GM11168 (cell line): ENCODE data around the gene SYNJ1.
"Not testable (repeated sequence)": the region's sequence is repeated elsewhere in the genome, so short reads cannot be mapped to it uniquely, and the experiment has no call there.

ENCODE experiments used
- in situ Hi-C: fragments of 300-500 bp; cut with MboI; formaldehyde crosslinking; loops from one replicate; pipeline ENCODE4 v1.12.0; 2022; ENCODE audit warnings: low sequenced_read_pairs; ENCODE audit not compliant: unreplicated experiment

Gene SYNJ1

GRCh38 chr21:32618218-32618617, 109.6 kb downstream of the SYNJ1 start:
- in situ Hi-C loops = not testable (repeated sequence)

GRCh38 chr21:32613436-32614043, 114.3 kb downstream of the SYNJ1 start:
- in situ Hi-C loops = no loop called here

DNA sequence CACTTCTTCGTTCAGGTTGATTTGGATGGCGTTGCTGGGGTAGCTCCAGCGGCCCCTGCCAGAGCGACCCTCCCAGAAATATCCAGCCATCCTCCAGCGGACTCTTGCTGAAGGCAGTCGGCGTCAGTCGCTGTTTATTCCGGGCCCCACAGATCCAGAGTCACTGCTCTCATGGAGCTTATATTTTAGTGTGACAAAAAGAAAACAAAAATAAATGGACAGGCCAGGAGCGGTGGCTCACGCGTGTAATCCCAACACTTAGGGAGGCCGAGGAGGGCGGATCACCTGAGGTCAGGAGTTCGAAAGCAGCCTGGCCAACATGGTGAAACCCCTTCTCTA, 114.8 kb downstream of the SYNJ1 start:
- in situ Hi-C loops = no loop called here

DNA sequence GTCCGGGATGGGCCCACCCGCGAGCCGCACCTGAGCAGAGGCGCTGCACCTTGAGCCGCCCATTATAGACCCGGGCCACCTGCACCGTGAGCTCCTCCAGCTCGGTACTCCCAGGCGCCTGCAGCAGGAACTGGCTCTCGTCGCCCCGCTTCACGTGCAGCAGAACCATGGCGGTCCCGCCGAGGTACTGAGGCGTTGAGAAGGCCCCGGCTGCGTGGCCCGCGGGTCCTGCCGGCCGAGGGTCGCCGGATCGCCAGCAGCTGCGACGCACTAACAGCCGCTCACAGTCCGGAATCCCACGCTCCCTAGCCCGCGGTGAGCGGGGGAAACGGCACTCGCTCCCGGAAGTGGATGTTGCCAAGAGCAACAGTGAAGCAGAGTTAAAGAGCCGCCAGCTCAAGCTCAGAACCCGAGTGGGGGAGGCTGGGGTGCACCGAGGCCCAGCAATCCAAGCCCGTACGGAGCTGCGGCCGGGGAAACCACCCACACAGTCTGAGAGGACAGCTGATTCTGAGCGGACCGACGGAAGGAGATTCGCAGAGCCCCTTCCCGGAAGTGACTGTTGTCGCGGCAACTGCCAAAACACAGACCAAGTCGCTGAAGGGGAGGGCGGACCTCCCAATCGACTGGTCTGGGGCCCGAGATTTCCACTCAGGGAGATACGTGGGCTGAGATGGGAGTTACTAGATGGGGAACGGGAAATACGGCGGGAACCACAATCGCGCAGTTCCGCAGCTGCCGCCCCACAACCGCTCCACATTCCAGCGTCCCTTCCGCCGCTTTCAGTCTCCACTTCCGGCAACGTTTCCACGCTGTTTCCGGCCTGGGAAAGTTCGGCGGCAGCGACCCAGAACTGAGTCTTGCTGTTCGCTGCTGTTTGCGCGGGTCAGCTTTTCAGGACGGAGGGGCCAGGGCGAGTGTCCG, 115.5 kb downstream of the SYNJ1 start, which contains the start of gene CFAP298:
Gene CFAP298 (minus strand): TSS at position 303 of the 924 bp plus-strand sequence. CDS start 134 bp downstream, at position 169.
- in situ Hi-C loops = no loop called here

- in situ Hi-C loops = no loop called here
These were observed 116.3 kb downstream of the SYNJ1 start for GRCh38 chr21:32611471-32611997.

GRCh38 chr21:32610940-32611339, 116.9 kb downstream of the SYNJ1 start:
- in situ Hi-C loops = not testable (repeated sequence)

DNA sequence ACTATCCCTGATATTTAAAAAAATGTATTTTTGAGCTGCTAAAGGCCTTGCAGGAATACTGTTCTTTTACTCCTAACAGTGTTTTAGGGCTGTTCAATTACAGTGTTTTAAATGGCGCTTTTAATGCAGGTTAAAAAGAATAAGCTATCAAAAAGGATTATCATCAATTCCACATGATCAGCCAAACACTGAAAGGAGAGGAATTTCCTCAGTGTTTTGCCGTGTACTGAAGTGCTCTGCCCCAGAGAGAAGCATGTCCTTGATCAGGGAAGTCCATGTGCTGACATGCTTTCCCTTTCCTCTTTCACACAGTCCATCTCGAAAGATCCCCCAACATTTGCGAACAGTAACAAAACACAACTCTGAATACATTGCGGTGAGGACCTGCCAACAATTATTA, 119.0 kb downstream of the SYNJ1 start:
- in situ Hi-C loops = no loop called here

- in situ Hi-C loops = no loop called here
These were observed 122.3 kb downstream of the SYNJ1 start for GRCh38 chr21:32605469-32605868.

DNA sequence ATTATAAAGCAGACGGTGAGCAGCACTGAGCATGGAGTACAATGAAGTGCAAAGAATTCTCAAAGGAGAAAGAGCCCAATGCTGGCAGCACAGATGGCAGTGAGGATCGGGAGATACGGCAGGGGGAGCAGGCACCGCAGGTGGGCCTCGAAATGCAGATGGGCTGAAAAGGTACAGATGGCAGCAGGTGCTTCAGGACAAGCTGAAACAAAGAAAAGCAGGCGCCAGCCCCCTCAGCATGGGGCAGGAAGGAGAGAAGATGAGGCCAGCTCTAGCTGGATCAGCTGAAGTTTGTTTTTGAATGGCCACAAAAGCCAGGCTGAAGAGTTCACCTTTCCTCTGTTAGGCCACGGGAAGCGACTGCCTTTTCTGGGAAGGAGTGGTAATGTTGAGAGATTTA, 123.3 kb downstream of the SYNJ1 start:
- in situ Hi-C loops = no loop called here

- in situ Hi-C loops = no loop called here
These were observed 124.7 kb downstream of the SYNJ1 start for GRCh38 chr21:32603131-32603530.

DNA sequence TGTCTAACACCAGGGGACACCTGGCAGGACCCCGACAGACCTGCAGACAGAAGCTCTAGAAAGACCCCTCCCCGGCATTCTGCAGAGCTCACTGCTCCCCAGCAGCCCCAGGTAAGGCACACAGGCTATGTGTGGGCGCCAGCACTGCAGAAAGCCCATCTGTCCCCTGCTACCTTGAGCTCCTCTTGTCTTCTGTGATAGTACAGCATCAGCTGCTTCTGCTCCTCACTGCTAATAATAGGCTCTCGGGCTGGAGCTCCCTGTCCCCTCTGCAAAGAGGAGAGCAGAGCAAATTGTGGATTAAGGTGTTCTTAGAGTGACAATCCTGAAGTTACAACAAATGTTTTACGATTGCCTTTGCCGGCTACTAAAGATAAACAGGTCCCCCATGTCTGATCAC, 125.7 kb downstream of the SYNJ1 start:
- in situ Hi-C loops = no loop called here

- in situ Hi-C loops = loop anchor here (5.0 kb wide), 1 partner anchor 192 kb away; no protein-coding TSS in a partner anchor
These were observed 128.3 kb downstream of the SYNJ1 start for GRCh38 chr21:32599526-32599925.

DNA sequence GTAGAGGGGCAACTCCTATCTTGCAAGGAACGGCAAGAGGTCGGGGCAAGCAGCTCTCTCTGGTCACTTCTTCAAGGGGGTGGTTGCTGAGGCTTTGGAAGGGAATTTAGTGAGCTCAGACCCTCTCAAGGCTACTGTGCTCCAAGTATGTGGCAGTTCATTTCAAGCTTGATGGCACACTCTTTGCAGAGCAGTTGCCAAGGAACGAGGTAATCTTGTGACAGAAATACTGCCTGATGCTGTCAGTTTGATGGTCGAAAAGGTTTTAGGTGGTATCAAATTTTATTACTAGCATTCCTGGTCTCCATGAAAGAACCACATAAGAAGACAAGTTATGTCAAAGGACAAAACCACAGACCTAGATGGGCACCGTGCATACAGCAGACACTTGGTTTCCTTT, 128.7 kb downstream of the SYNJ1 start:
- in situ Hi-C loops = loop anchor here (5.0 kb wide), 1 partner anchor 192 kb away; no protein-coding TSS in a partner anchor

- in situ Hi-C loops = loop anchor here (5.0 kb wide), 1 partner anchor 190 kb away; no protein-coding TSS in a partner anchor
These were observed 130.6 kb downstream of the SYNJ1 start for GRCh38 chr21:32597205-32597604.

GRCh38 chr21:32595431-32595830, 132.4 kb downstream of the SYNJ1 start:
- in situ Hi-C loops = loop anchor here (5.0 kb wide), 1 partner anchor 188 kb away; no protein-coding TSS in a partner anchor

DNA sequence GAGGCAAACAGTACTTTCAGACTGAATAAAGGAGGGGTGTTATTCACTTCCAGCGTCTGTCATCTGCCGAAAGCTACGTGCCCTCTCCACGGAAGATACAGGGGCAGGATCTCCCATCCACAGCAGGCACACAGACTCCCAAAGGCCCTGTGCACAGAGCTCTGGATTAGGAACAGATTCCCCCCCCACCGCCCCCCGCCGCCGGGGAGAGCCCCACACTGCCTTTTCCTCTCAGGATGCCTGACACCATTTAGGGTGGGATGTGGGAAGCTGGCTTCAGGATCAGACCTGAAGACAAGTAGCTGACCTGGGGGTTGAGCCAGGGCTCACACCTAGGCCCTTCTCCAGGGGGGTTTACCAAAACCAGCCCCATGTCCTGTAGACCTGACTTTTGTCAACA, 134.1 kb downstream of the SYNJ1 start:
- in situ Hi-C loops = no loop called here

- in situ Hi-C loops = no loop called here
These were observed 134.8 kb downstream of the SYNJ1 start for GRCh38 chr21:32592929-32593502.

- in situ Hi-C loops = no loop called here
These were observed 137.7 kb downstream of the SYNJ1 start for GRCh38 chr21:32590130-32590529.

DNA sequence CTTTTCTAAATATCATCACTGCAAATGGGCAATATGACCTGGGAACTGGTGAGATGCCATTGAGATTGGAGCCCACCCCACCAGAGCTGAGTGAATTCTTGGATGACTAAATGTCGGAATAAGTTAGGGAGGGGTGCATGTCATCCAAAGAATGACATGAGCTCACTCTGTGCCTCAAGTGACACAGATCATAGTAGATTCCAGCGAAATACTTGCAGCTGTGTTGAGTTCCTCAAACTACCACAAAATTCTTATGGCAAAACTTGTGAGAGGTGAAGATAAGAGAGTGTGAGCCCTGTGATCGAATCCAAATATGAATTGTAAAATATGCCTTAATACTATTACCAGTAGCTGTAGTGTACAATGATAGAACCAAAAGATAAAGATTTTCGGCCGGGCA, 140.2 kb downstream of the SYNJ1 start:
- in situ Hi-C loops = no loop called here

- in situ Hi-C loops = no loop called here
These were observed 140.7 kb downstream of the SYNJ1 start for GRCh38 chr21:32587120-32587519.

DNA sequence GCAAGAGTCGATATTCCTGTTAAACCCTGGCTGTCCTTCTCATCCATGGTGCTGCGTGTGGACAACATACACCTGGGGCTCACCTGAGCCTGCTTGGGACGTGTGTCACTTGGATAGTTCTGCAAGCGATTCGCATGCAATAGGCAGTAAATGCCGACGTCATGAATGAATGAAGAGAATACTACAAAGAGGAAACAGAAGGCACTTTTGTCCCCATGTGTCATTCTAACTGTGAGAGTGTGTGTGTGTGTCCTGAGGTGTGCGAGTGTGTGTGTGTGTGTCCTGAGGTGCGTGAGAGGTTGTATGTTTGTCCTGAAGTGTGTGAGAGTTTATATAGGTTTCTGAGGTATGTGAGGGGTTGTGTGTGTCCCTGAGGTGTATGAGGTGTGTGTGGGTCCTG, 141.8 kb downstream of the SYNJ1 start:
- in situ Hi-C loops = no loop called here
